Peyer's patch (tissue), 4 donors: ENCODE results near the gene SLC30A5.

Experiments
- CTCF ChIP-seq, 6 experiments: fragments of 450-650 bp in 4 of 6; fragments of 200-600 bp in 2 of 6; sonication (generic) in 1 of 6; IDR thresholded peaks; one replicate each; pipeline ENCODE4 v1.5.1; 2017 to 2019; ENCODE audit warnings: antibody characterized with exemption in 6 of 6, mild to moderate bottlenecking in 3 of 6, moderate library complexity in 1 of 6
- POLR2A ChIP-seq, 2 donors: fragments of 450-650 bp; IDR thresholded peaks; one replicate each; pipeline ENCODE4 v1.5.1; 2017; ENCODE audit warnings: antibody characterized with exemption in 2 of 2, mild to moderate bottlenecking in 2 of 2, moderate library complexity in 2 of 2

- peak in 3 of 6 experiments; percentile 61 to 67 (median 63) for TF ChIP-seq CTCF (IDR thresholded peaks at IDR 0.05)
- no peak for TF ChIP-seq POLR2A (IDR thresholded peaks at IDR 0.05)
Measured at GRCh38 chr5:69083412-69083811, 10.4 kb upstream of the SLC30A5 start.
